HepG2 (cell line): ENCODE results near the gene JMJD6. TPM values are rescaled to one million over a fixed set of nuclear protein-coding genes. Genes with fewer than 3 reads are reported as not detected.

Experiments used
- CHD2 ChIP-seq: IDR thresholded peaks from 2 replicates; pipeline ENCODE4 v1.6.1; 2011; ENCODE audit warnings: low read depth, low read length, improper control_type of control experiment
- CSRNP2 ChIP-seq: sonication (generic); formaldehyde crosslinking; conservative IDR thresholded peaks from 2 replicates; pipeline ENCODE4 v1.8.0; 2022; ENCODE audit warnings: low read depth, missing genetic modification reagents
- DZIP1 ChIP-seq: sonication (generic); formaldehyde crosslinking; IDR thresholded peaks from 2 replicates; pipeline ENCODE4 v1.5.0; 2020; ENCODE audit warnings: mild to moderate bottlenecking, missing genetic modification reagents
- FOXM1 ChIP-seq: sonication (generic); formaldehyde crosslinking; IDR thresholded peaks from 2 replicates; pipeline ENCODE4 v1.5.0; 2020; ENCODE audit warnings: missing genetic modification reagents
- HNRNPUL1 ChIP-seq: fragments of 200-400 bp; formaldehyde crosslinking; IDR thresholded peaks from 2 replicates; pipeline ENCODE4 v1.6.1; 2017; ENCODE audit warnings: low read depth, mild to moderate bottlenecking, low read length, moderate library complexity
- MXD3 ChIP-seq: IDR thresholded peaks from 2 replicates; pipeline ENCODE4 v1.6.1; 2016; ENCODE audit warnings: mild to moderate bottlenecking, missing biosample characterization, missing genetic modification reagents
- NFIC ChIP-seq: IDR thresholded peaks from 2 replicates; pipeline ENCODE4 v1.6.1; 2012; ENCODE audit warnings: mild to moderate bottlenecking, low read length, inconsistent platforms
- PITX1 ChIP-seq: sonication (generic); formaldehyde crosslinking; IDR thresholded peaks from 2 replicates; pipeline ENCODE4 v1.5.1; 2020; ENCODE audit warnings: mild to moderate bottlenecking, missing genetic modification reagents
- SMC3 ChIP-seq: IDR thresholded peaks from 2 replicates; pipeline ENCODE4 v1.6.1; 2011; ENCODE audit warnings: low read length, improper control_type of control experiment
- SRSF9 ChIP-seq: fragments of 200-400 bp; formaldehyde crosslinking; IDR thresholded peaks from 2 replicates; pipeline ENCODE4 v1.6.1; 2018; ENCODE audit warnings: borderline replicate concordance, mild to moderate bottlenecking, low read depth, low read length; ENCODE audit not compliant: insufficient read depth, poor library complexity, severe bottlenecking
- TBX2 ChIP-seq: sonication (generic); formaldehyde crosslinking; IDR thresholded peaks from 2 replicates; pipeline ENCODE4 v1.5.0; 2020; ENCODE audit warnings: missing genetic modification reagents, mild to moderate bottlenecking, borderline replicate concordance
- TIGD3 ChIP-seq: sonication (generic); formaldehyde crosslinking; IDR thresholded peaks from 2 replicates; pipeline ENCODE4 v1.5.1; 2020; ENCODE audit warnings: mild to moderate bottlenecking, missing genetic modification reagents, borderline replicate concordance
- ZKSCAN8 ChIP-seq: IDR thresholded peaks from 2 replicates; pipeline ENCODE4 v1.6.1; 2016; ENCODE audit warnings: borderline replicate concordance, missing genetic modification reagents, missing compliant biosample characterization
- ZNF101 ChIP-seq: sonication (generic); formaldehyde crosslinking; IDR thresholded peaks from 2 replicates; pipeline ENCODE4 v1.4.0; 2020; ENCODE audit warnings: mild to moderate bottlenecking, low read depth, missing genetic modification reagents, borderline replicate concordance
- ZNF484 ChIP-seq: sonication (generic); formaldehyde crosslinking; IDR thresholded peaks from 2 replicates; pipeline ENCODE4 v1.5.1; 2020; ENCODE audit warnings: mild to moderate bottlenecking, low read depth, missing genetic modification reagents, borderline replicate concordance
- ZNF512B ChIP-seq: sonication (generic); formaldehyde crosslinking; IDR thresholded peaks from 2 replicates; pipeline ENCODE4 v1.5.1; 2020; ENCODE audit warnings: missing genetic modification reagents, mild to moderate bottlenecking, borderline replicate concordance
- ZNF564 ChIP-seq: sonication (generic); formaldehyde crosslinking; IDR thresholded peaks from 2 replicates; pipeline ENCODE4 v1.8.1; 2023; ENCODE audit warnings: mild to moderate bottlenecking, missing genetic modification reagents
- ZNF749 ChIP-seq: sonication (generic); formaldehyde crosslinking; IDR thresholded peaks from 2 replicates; pipeline ENCODE4 v1.8.0; 2022; ENCODE audit warnings: mild to moderate bottlenecking, missing genetic modification reagents, moderate library complexity, borderline replicate concordance
- ZSCAN31 ChIP-seq: sonication (generic); formaldehyde crosslinking; IDR thresholded peaks from 2 replicates; pipeline ENCODE4 v1.5.0; 2020; ENCODE audit warnings: low read depth, mild to moderate bottlenecking, missing genetic modification reagents
- polyA plus RNA-seq, 8 experiments: library from polyadenylated mRNA; depleted of rRNA in 3 of 8; stranded (reverse) in 7 of 8; unstranded in 1 of 8; fragments of >200 nt; fragmentation: Illumina TruSeq in 4 of 8; extraction: Trizol in 4 of 8; gene quantifications; 2 replicates each; pipeline versions ENCODE4 v1.2.1 to v1.2.3, GENCODE V29; 2011 to 2016; ENCODE audit warnings: low read depth in 4 of 8, missing spikeins in 1 of 8, mixed read lengths in 1 of 8; ENCODE audit not compliant: insufficient read depth in 1 of 8
- total RNA-seq, 5 experiments: library from RNA; depleted of rRNA; stranded (reverse); fragments of >200 nt; fragmentation: Illumina TruSeq; extraction: Trizol; gene quantifications; 2 replicates each; pipeline ENCODE4 v1.2.3, GENCODE V29; 2016; ENCODE audit warnings: low read depth in 1 of 5

The JMJD6 gene
- total and polyA plus RNA-seq, 2 of the 13 experiments (the other 11 are each of a cell fraction or from before 2014, with no cell fraction given), result 33.6 to 41.0 TPM

GRCh38 chr17:76671123-76671911 is 55.1 kb downstream of the JMJD6 start (continued):
- peak; percentile 97 for TF ChIP-seq PITX1 (CRISPR knock-in tag)
- TF ChIP-seq HNRNPUL1, result no peak
- TF ChIP-seq TIGD3 (CRISPR knock-in tag), result peak; percentile 82; the same call in 1 of the 2 replicates
- TF ChIP-seq SRSF9, result no peak
- TF ChIP-seq SMC3, result no peak
- TF ChIP-seq MXD3, result peak; percentile 49; the same call in 1 of the 2 replicates
- TF ChIP-seq FOXM1 (CRISPR knock-in tag), result no peak
- TF ChIP-seq ZNF564 (CRISPR knock-in tag), result 0 out of 2 replicates have a peak, but pooled peaks have one; percentile 45
- peak; percentile 86 for TF ChIP-seq ZSCAN31 (CRISPR knock-in tag)
- no peak for TF ChIP-seq CSRNP2 (CRISPR knock-in tag)
- TF ChIP-seq DZIP1, result peak; percentile 88; the same call in 1 of the 2 replicates
- TF ChIP-seq ZKSCAN8 (CRISPR knock-in tag), result peak; percentile 9; the same call in 1 of the 2 replicates
- TF ChIP-seq CHD2, result peak; percentile 82
- peak; percentile 65; the same call in 1 of the 2 replicates for TF ChIP-seq ZNF749 (CRISPR knock-in tag)
- TF ChIP-seq ZNF101, result no peak
- TF ChIP-seq ZNF512B, result peak; percentile 22; the same call in 1 of the 2 replicates
- no peak for TF ChIP-seq NFIC
- peak; percentile 90 for TF ChIP-seq TBX2 (CRISPR knock-in tag)
- TF ChIP-seq ZNF484 (CRISPR knock-in tag), result no peak
